Brain microvascular endothelial cell (primary cell): ENCODE data around the gene DENR.
"Not testable (repeated sequence)": the region's sequence is repeated elsewhere in the genome, so short reads cannot be mapped to it uniquely, and the experiment has no call there.

ENCODE experiments used
- DNase-seq: peaks from one replicate; pipeline ENCODE4 v3.0.0-alpha.2; 2020
- H3K27ac ChIP-seq: fragments of 250-450 bp; sonication (Bioruptor Pico); 2 replicates; pipeline ENCODE4 v1.5.1; 2020; ENCODE audit warnings: mild to moderate bottlenecking, moderate library complexity
- H3K27me3 ChIP-seq: fragments of 250-450 bp; sonication (Bioruptor Pico); replicated peaks from 2 replicates; pipeline ENCODE4 v1.5.1; 2020; ENCODE audit warnings: mild to moderate bottlenecking
- H3K36me3 ChIP-seq: fragments of 250-450 bp; sonication (Bioruptor Pico); replicated peaks from 2 replicates; pipeline ENCODE4 v1.5.1; 2020; ENCODE audit warnings: mild to moderate bottlenecking
- H3K4me3 ChIP-seq: 2 replicates; pipeline ENCODE4 v1.5.1; 2011; ENCODE audit warnings: low read depth, mild to moderate bottlenecking, control low read depth, low read length, moderate library complexity
- in situ Hi-C: cut with HindIII; loops from 2 replicates; pipeline ENCODE4 v1.10.0; 2017; ENCODE audit warnings: low sequenced_read_pairs, low pct_ligation_motif_present
- TF ChIP-seq, protein P1 (sequence below): IDR thresholded peaks from 2 replicates; pipeline ENCODE4 v1.5.1; 2011; ENCODE audit warnings: low read depth, mild to moderate bottlenecking, moderate library complexity, low read length, control low read depth, inconsistent platforms; ENCODE audit errors: missing control alignments

The DENR gene

GRCh38 chr12:122790393-122791075 lies 37.9 kb downstream of the DENR start:
- no peak for DNase-seq

GRCh38 chr12:122793685-122794106 lies 41.1 kb downstream of the DENR start:
- H3K27ac ChIP-seq: no peak overlapping the region
- no peaks in the 10 kb centered on the region for H3K36me3 ChIP-seq
- peak; percentile 29 for DNase-seq
- in situ Hi-C loops: no loop called here
- H3K4me3 ChIP-seq: no peak overlapping the region
- TF ChIP-seq, protein P1, sequence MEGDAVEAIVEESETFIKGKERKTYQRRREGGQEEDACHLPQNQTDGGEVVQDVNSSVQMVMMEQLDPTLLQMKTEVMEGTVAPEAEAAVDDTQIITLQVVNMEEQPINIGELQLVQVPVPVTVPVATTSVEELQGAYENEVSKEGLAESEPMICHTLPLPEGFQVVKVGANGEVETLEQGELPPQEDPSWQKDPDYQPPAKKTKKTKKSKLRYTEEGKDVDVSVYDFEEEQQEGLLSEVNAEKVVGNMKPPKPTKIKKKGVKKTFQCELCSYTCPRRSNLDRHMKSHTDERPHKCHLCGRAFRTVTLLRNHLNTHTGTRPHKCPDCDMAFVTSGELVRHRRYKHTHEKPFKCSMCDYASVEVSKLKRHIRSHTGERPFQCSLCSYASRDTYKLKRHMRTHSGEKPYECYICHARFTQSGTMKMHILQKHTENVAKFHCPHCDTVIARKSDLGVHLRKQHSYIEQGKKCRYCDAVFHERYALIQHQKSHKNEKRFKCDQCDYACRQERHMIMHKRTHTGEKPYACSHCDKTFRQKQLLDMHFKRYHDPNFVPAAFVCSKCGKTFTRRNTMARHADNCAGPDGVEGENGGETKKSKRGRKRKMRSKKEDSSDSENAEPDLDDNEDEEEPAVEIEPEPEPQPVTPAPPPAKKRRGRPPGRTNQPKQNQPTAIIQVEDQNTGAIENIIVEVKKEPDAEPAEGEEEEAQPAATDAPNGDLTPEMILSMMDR: peak; percentile 59
- H3K27me3 ChIP-seq: no peaks in the 10 kb centered on the region

More at GRCh38 chr12:122790393-122791075, 37.9 kb downstream of the DENR start:
- H3K36me3 ChIP-seq: no peaks in the 10 kb centered on the region
- in situ Hi-C loops: no loop called here
- no peak overlapping the region for H3K4me3 ChIP-seq
- no peaks in the 10 kb centered on the region for H3K27me3 ChIP-seq
- no peak overlapping the region for H3K27ac ChIP-seq
- TF ChIP-seq, protein P1: no peak

- DNase-seq: no peak
- no peak overlapping the region for H3K4me3 ChIP-seq
- H3K27ac ChIP-seq: no peak overlapping the region
- in situ Hi-C loops: no loop called here
- no peaks in the 10 kb centered on the region for H3K36me3 ChIP-seq
- no peaks in the 10 kb centered on the region for H3K27me3 ChIP-seq
- TF ChIP-seq, protein P1: no peak
Observed at GRCh38 chr12:122795807-122796206, 43.2 kb downstream of the DENR start.

- TF ChIP-seq, protein P1: no peak
- in situ Hi-C loops: no loop called here
- Histone ChIP-seq H3K36me3 (no peaks in the 10 kb centered on the region), H3K27ac (no peak overlapping the region), H3K27me3 (no peaks in the 10 kb centered on the region), H3K4me3 (no peak overlapping the region)
- DNase-seq: no peak
Observed at GRCh38 chr12:122799641-122800243, 47.1 kb downstream of the DENR start.

DNA sequence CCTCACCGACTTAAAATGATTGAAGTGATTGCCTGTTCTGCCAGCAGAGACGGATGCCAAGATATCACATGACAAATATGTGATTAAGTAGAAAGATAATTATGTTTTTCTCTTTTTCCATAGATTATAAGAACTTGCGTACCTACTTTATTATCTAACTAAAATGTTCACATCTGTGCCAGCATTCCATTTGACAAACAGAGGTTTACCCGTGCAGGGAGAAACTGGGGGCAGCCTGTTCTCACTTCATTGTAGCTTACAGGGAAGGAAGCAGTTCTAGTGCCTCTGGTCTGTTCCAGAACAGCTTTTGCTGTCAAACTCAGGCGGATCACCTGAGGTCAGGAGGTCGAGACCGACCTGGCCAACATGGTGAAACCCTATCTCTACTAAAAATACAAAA lies 51.3 kb downstream of the DENR start:
- no peak for DNase-seq
- in situ Hi-C loops: no loop called here
- no peaks in the 10 kb centered on the region for H3K27me3 ChIP-seq
- TF ChIP-seq, protein P1: no peak
- no peak overlapping the region for H3K27ac ChIP-seq
- H3K4me3 ChIP-seq: no peak overlapping the region
- H3K36me3 ChIP-seq: no peaks in the 10 kb centered on the region

DNA sequence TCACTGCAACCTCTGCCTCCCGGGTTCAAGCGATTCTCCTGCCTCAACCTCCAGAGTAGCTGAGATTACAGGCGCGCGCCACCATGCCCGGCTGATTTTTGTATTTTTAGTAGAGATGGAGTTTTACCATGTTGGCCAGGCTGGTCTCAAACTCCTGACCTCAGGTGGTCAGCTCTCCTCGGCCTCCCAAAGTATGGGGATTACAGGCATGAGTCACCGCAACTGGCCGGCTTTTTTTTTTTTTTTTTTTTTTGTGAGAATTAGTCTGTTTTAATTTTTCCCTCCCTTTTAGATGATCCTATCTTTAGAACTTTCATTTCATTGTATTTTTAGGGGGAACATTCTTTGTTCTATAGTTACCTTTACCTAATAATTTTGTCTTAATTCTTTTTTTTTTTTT lies 52.3 kb downstream of the DENR start:
- H3K27me3 ChIP-seq, H3K36me3 ChIP-seq, in situ Hi-C loops, H3K27ac ChIP-seq, DNase-seq, H3K4me3 ChIP-seq: not testable (repeated sequence)
